Gastroesophageal sphincter (tissue), 3 donors: ENCODE data around the gene GPR26.

Experiments
- POLR2A ChIP-seq, 2 donors: fragments of 450-650 bp; IDR thresholded peaks; one replicate each; pipeline ENCODE4 v1.6.1; 2017; ENCODE audit warnings: antibody characterized with exemption in 2 of 2, mild to moderate bottlenecking in 2 of 2, moderate library complexity in 1 of 2
- TF ChIP-seq, protein P1 (sequence below), 4 experiments: fragments of 200-600 bp in 2 of 4; fragments of 450-650 bp in 2 of 4; sonication (generic) in 1 of 4; IDR thresholded peaks; one replicate each; pipeline ENCODE4 v1.5.1; 2017 to 2019; ENCODE audit warnings: antibody characterized with exemption in 4 of 4, mild to moderate bottlenecking in 2 of 4, moderate library complexity in 2 of 4

DNA sequence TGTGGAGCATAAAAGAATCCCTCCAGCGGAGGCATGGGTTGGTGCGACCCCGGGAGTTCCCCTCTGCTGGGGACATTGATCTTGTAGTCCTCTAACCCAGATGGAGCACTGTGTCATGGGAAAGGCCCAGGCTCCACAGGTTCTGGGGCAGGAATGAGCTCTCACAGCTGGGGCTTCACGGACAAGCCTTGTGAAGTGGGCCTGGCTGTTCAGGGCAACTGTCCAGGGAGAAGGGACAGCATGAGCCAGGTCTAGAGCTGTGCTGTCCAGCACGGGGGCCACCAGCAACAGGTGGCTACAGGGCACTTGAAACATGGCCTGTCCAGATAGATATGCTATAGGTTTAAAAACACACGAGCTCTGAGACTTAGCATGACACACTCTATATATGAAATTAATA, 11.4 kb downstream of the GPR26 start:
- TF ChIP-seq, protein P1, sequence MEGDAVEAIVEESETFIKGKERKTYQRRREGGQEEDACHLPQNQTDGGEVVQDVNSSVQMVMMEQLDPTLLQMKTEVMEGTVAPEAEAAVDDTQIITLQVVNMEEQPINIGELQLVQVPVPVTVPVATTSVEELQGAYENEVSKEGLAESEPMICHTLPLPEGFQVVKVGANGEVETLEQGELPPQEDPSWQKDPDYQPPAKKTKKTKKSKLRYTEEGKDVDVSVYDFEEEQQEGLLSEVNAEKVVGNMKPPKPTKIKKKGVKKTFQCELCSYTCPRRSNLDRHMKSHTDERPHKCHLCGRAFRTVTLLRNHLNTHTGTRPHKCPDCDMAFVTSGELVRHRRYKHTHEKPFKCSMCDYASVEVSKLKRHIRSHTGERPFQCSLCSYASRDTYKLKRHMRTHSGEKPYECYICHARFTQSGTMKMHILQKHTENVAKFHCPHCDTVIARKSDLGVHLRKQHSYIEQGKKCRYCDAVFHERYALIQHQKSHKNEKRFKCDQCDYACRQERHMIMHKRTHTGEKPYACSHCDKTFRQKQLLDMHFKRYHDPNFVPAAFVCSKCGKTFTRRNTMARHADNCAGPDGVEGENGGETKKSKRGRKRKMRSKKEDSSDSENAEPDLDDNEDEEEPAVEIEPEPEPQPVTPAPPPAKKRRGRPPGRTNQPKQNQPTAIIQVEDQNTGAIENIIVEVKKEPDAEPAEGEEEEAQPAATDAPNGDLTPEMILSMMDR (IDR thresholded peaks at IDR 0.05): no peak
- no peak for TF ChIP-seq POLR2A (IDR thresholded peaks at IDR 0.05)
